Keratinocyte (primary cell): ENCODE data around the gene ADARB2. TPM values are rescaled to one million over a fixed set of nuclear protein-coding genes. Genes with fewer than 3 reads are reported as not detected.

Source experiments
- DNase-seq: peaks from one replicate; pipeline ENCODE4 v3.0.0-alpha.2; 2011; ENCODE audit warnings: low read depth, missing footprints, low spot score
- FAIRE-seq: peaks from 2 replicates; lab custom pipeline; 2011; peaks lifted over from hg19 to GRCh38; lab: Jason Lieb, UNC
- H2AFZ ChIP-seq: 2 replicates; pipeline ENCODE4 v1.6.0; 2012; ENCODE audit warnings: low read length, control low read depth, inconsistent platforms; ENCODE audit not compliant: control insufficient read depth
- H3K27ac ChIP-seq: 2 replicates; pipeline ENCODE4 v1.5.1; 2011; ENCODE audit warnings: low read length; ENCODE audit not compliant: control insufficient read depth, insufficient read depth
- H3K27me3 ChIP-seq: 3 replicates; pipeline ENCODE4 v1.6.0; 2011; ENCODE audit warnings: low read length; ENCODE audit not compliant: control insufficient read depth, insufficient read depth; ENCODE audit errors: extremely low read depth
- H3K36me3 ChIP-seq, 2 experiments: 2 replicates in 1 of 2; 3 replicates in 1 of 2; pipeline ENCODE4 v1.5.1; 2011; ENCODE audit warnings: low read length in 2 of 2, mild to moderate bottlenecking in 1 of 2; ENCODE audit not compliant: control insufficient read depth in 2 of 2, insufficient read depth in 2 of 2; ENCODE audit errors: extremely low read depth in 1 of 2
- H3K4me1 ChIP-seq: 3 replicates; pipeline ENCODE4 v1.5.1; 2011; ENCODE audit warnings: low read length; ENCODE audit not compliant: control insufficient read depth, insufficient read depth; ENCODE audit errors: extremely low read depth
- H3K4me2 ChIP-seq: 3 replicates; pipeline ENCODE4 v1.6.0; 2011; ENCODE audit warnings: low read depth, low read length; ENCODE audit not compliant: control insufficient read depth, insufficient read depth; ENCODE audit errors: extremely low read depth
- H3K4me3 ChIP-seq, 3 experiments: fragments of 200-600 bp in 1 of 3; sonication (generic) in 1 of 3; 2 replicates in 2 of 3; 3 replicates in 1 of 3; pipeline ENCODE4 v1.5.1; 2011 to 2016; ENCODE audit warnings: low read length in 3 of 3, mild to moderate bottlenecking in 3 of 3, control low read depth in 2 of 3, inconsistent platforms in 1 of 3, low read depth in 1 of 3, mixed read lengths in 1 of 3, mixed run types in 1 of 3, moderate library complexity in 1 of 3; ENCODE audit not compliant: control insufficient read depth in 2 of 3, insufficient read depth in 2 of 3; ENCODE audit errors: extremely low read depth in 1 of 3
- H3K79me2 ChIP-seq: 2 replicates; pipeline ENCODE4 v1.6.0; 2012; ENCODE audit warnings: low read length; ENCODE audit not compliant: control insufficient read depth, insufficient read depth
- H3K9ac ChIP-seq: 3 replicates; pipeline ENCODE4 v1.6.0; 2011; ENCODE audit warnings: low read length; ENCODE audit not compliant: control insufficient read depth, insufficient read depth; ENCODE audit errors: extremely low read depth
- H3K9me1 ChIP-seq: 3 replicates; pipeline ENCODE4 v1.6.0; 2011; ENCODE audit warnings: low read length; ENCODE audit not compliant: control insufficient read depth, insufficient read depth; ENCODE audit errors: extremely low read depth
- H3K9me3 ChIP-seq: 2 replicates; pipeline ENCODE4 v1.5.1; 2012; ENCODE audit warnings: low read depth, low read length; ENCODE audit not compliant: control insufficient read depth
- H4K20me1 ChIP-seq: 3 replicates; pipeline ENCODE4 v1.6.0; 2011; ENCODE audit warnings: low read length; ENCODE audit not compliant: control insufficient read depth, insufficient read depth; ENCODE audit errors: extremely low read depth
- CTCF ChIP-seq, 3 experiments: IDR thresholded peaks in 1 of 3; conservative IDR thresholded peaks in 1 of 3; optimal IDR thresholded peaks in 1 of 3; 2 replicates in 2 of 3; 3 replicates in 1 of 3; pipeline versions ENCODE3 to v1.5.1; 2011; ENCODE audit warnings: low read length in 3 of 3, mild to moderate bottlenecking in 3 of 3, moderate library complexity in 2 of 3, control low read depth in 1 of 3, inconsistent platforms in 1 of 3; ENCODE audit not compliant: insufficient read depth in 2 of 3; ENCODE audit errors: extremely low read depth in 1 of 3
- EZH2 ChIP-seq: IDR thresholded peaks from one replicate; pipeline ENCODE4 v1.6.1; 2012; ENCODE audit warnings: inconsistent platforms, mild to moderate bottlenecking, low read length, moderate library complexity
- dilution Hi-C: fragments of 300-500 bp; cut with MboI; formaldehyde crosslinking; loops from one replicate; pipeline ENCODE4 v1.7.0; 2020; ENCODE audit warnings: low sequenced_read_pairs; ENCODE audit not compliant: extremely low pct_ligation_motif_present
- polyA plus RNA-seq, 5 experiments: library from polyadenylated mRNA; depleted of rRNA in 3 of 5; stranded (reverse) in 3 of 5; stranded (forward) in 1 of 5; unstranded in 1 of 5; fragments of >200 nt; gene quantifications; 1 replicate in 1 of 5; 2 replicates in 3 of 5; 3 replicates in 1 of 5; pipeline versions ENCODE4 v1.2.1 to v1.2.3, GENCODE V29; 2011 to 2012; ENCODE audit warnings: missing spikeins in 2 of 5, low read depth in 1 of 5, low replicate concordance in 1 of 5

ADARB2 gene
- polyA plus RNA-seq, 1 donor (not counting 4 experiments of a cell fraction or from before 2014, with no cell fraction given), result not detected

- H3K36me3 ChIP-seq, result no peaks in the 10 kb centered on the region
- no peaks in the 10 kb centered on the region for H3K79me2 ChIP-seq
- TF ChIP-seq CTCF (optimal IDR thresholded peaks at IDR 0.05 in 1 of 3, IDR thresholded peaks at IDR 0.05 in 1 of 3, conservative IDR thresholded peaks at IDR 0.05 in 1 of 3; ENCODE audit: extremely low read depth in 1 of 3, insufficient read depth in 2 of 3, low read length in 3 of 3), result no peak
- TF ChIP-seq EZH2, result no peak
- no peak overlapping the region for H3K4me2 ChIP-seq
- no peak overlapping the region for H3K9ac ChIP-seq
- no peaks in the 10 kb centered on the region for H3K9me1 ChIP-seq
- dilution Hi-C loops, result no loop called here
- H3K4me1 ChIP-seq, result no peaks in the 10 kb centered on the region
- no peak overlapping the region for H2AFZ ChIP-seq
- no peaks in the 10 kb centered on the region for H3K27me3 ChIP-seq
- H4K20me1 ChIP-seq, result no peaks in the 10 kb centered on the region
- no peak overlapping the region for H3K4me3 ChIP-seq
- H3K9me3 ChIP-seq, result no peaks in the 10 kb centered on the region
- DNase-seq, result no peak
- no peak for FAIRE-seq
- H3K27ac ChIP-seq, result no peak overlapping the region
Observed at GRCh38 chr10:1163831-1164230, 573.5 kb downstream of the ADARB2 start.

GRCh38 chr10:1163204-1163660 lies 574.1 kb downstream of the ADARB2 start:
- DNase-seq, result no peak
- no peak overlapping the region for H3K4me2 ChIP-seq
- FAIRE-seq, result no peak
- no peaks in the 10 kb centered on the region for H4K20me1 ChIP-seq
- dilution Hi-C loops, result no loop called here
- no peaks in the 10 kb centered on the region for H3K27me3 ChIP-seq
- H3K79me2 ChIP-seq, result no peaks in the 10 kb centered on the region
- H3K9me3 ChIP-seq, result no peaks in the 10 kb centered on the region
- H2AFZ ChIP-seq, result no peak overlapping the region
- H3K27ac ChIP-seq, result no peak overlapping the region
- H3K9ac ChIP-seq, result no peak overlapping the region
- no peaks in the 10 kb centered on the region for H3K36me3 ChIP-seq
- no peaks in the 10 kb centered on the region for H3K9me1 ChIP-seq
- no peak overlapping the region for H3K4me3 ChIP-seq
- TF ChIP-seq EZH2 (no peak), CTCF (optimal IDR thresholded peaks at IDR 0.05 in 1 of 3, IDR thresholded peaks at IDR 0.05 in 1 of 3, conservative IDR thresholded peaks at IDR 0.05 in 1 of 3; ENCODE audit: extremely low read depth in 1 of 3, insufficient read depth in 2 of 3, low read length in 3 of 3) (no peak)
- H3K4me1 ChIP-seq, result no peaks in the 10 kb centered on the region
